Peyer's patch (tissue), 4 donors: Measurements from ENCODE around the gene RO60.

ENCODE experiments used
- POLR2A ChIP-seq, 2 donors: fragments of 450-650 bp; IDR thresholded peaks; one replicate each; pipeline ENCODE4 v1.5.1; 2017; ENCODE audit warnings: antibody characterized with exemption in 2 of 2, mild to moderate bottlenecking in 2 of 2, moderate library complexity in 2 of 2
- TF ChIP-seq, protein P1 (sequence below), 6 experiments: fragments of 450-650 bp in 4 of 6; fragments of 200-600 bp in 2 of 6; sonication (generic) in 1 of 6; IDR thresholded peaks; one replicate each; pipeline ENCODE4 v1.5.1; 2017 to 2019; ENCODE audit warnings: antibody characterized with exemption in 6 of 6, mild to moderate bottlenecking in 3 of 6, moderate library complexity in 1 of 6

DNA sequence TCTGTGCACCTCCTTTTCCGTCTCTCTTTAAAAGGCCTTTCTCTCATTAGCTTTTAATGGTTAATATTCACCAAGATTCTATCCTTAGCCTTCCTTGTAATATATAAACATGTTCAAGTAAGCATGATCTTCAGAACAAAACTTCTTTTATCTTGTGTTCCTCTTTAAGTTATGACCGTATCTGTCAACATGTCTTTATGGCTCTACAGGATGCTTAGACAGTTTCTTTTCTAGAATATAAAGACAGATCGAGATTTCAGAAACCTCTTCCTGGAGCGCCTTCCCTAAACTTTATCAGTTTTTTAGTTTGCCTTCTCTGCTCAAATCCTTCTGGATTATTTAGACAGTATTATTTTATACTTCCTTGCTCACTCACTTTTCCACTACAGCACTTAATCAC is 7.2 kb downstream of the RO60 start:
- TF ChIP-seq, protein P1, sequence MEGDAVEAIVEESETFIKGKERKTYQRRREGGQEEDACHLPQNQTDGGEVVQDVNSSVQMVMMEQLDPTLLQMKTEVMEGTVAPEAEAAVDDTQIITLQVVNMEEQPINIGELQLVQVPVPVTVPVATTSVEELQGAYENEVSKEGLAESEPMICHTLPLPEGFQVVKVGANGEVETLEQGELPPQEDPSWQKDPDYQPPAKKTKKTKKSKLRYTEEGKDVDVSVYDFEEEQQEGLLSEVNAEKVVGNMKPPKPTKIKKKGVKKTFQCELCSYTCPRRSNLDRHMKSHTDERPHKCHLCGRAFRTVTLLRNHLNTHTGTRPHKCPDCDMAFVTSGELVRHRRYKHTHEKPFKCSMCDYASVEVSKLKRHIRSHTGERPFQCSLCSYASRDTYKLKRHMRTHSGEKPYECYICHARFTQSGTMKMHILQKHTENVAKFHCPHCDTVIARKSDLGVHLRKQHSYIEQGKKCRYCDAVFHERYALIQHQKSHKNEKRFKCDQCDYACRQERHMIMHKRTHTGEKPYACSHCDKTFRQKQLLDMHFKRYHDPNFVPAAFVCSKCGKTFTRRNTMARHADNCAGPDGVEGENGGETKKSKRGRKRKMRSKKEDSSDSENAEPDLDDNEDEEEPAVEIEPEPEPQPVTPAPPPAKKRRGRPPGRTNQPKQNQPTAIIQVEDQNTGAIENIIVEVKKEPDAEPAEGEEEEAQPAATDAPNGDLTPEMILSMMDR (IDR thresholded peaks at IDR 0.05), result no peak
- TF ChIP-seq POLR2A (IDR thresholded peaks at IDR 0.05), result no peak
